ENCODE data around the gene PTPN4. TPM values are rescaled to one million over a fixed set of nuclear protein-coding genes. Genes with fewer than 3 reads are reported as not detected.

Gene PTPN4
- total RNA-seq, 1 donor from 2014 or later: 51.7 TPM

GRCh38 chr2:119941981-119942513 is 182.3 kb downstream of the PTPN4 start:
- H3K27me3 Mint-ChIP-seq (ENCODE audit: low read depth): no peaks in the 10 kb centered on the region

GRCh38 chr2:119943058-119943457 is 183.3 kb downstream of the PTPN4 start:
- H3K4me1 Mint-ChIP-seq: no peaks in the 10 kb centered on the region

More at GRCh38 chr2:119941981-119942513, 182.3 kb downstream of the PTPN4 start:
- Mint-ChIP-seq H3K4me3 (no peak overlapping the region), H3K4me1 (no peaks in the 10 kb centered on the region), H3K9me3 (no peaks in the 10 kb centered on the region), H3K36me3 (peaks cover 14% of the 10 kb centered on the region), H3K27ac (no peak overlapping the region)
- TF ChIP-seq CTCF (IDR thresholded peaks at IDR 0.05; ENCODE audit: unreplicated experiment): no peak
- DNase-seq (ENCODE audit: low spot score in 2 of 2, unreplicated experiment in 2 of 2): no peak

GRCh38 chr2:119947535-119947934 is 187.8 kb downstream of the PTPN4 start:
- TF ChIP-seq CTCF (IDR thresholded peaks at IDR 0.05; ENCODE audit: unreplicated experiment): no peak

More at GRCh38 chr2:119943058-119943457, 183.3 kb downstream of the PTPN4 start:
- H3K36me3 Mint-ChIP-seq: peaks cover 7% of the 10 kb centered on the region
- no peak for TF ChIP-seq CTCF (IDR thresholded peaks at IDR 0.05; ENCODE audit: unreplicated experiment)
- no peaks in the 10 kb centered on the region for H3K27me3 Mint-ChIP-seq (ENCODE audit: low read depth)
- H3K9me3 Mint-ChIP-seq: no peaks in the 10 kb centered on the region
- H3K4me3 Mint-ChIP-seq: no peak overlapping the region
- DNase-seq (ENCODE audit: low spot score in 2 of 2, unreplicated experiment in 2 of 2): no peak
- no peak overlapping the region for H3K27ac Mint-ChIP-seq

GRCh38 chr2:119950966-119951365 is 191.2 kb downstream of the PTPN4 start:
- H3K4me3 Mint-ChIP-seq: no peak overlapping the region
- no peaks in the 10 kb centered on the region for H3K27me3 Mint-ChIP-seq (ENCODE audit: low read depth)
- H3K9me3 Mint-ChIP-seq: no peaks in the 10 kb centered on the region
- no peak overlapping the region for H3K27ac Mint-ChIP-seq
- H3K4me1 Mint-ChIP-seq: no peaks in the 10 kb centered on the region
- H3K36me3 Mint-ChIP-seq: peaks cover 33% of the 10 kb centered on the region
- DNase-seq (ENCODE audit: low spot score in 2 of 2, unreplicated experiment in 2 of 2): no peak
- TF ChIP-seq CTCF (IDR thresholded peaks at IDR 0.05; ENCODE audit: unreplicated experiment): no peak

More at GRCh38 chr2:119947535-119947934, 187.8 kb downstream of the PTPN4 start:
- H3K27ac Mint-ChIP-seq: no peak overlapping the region
- no peaks in the 10 kb centered on the region for H3K27me3 Mint-ChIP-seq (ENCODE audit: low read depth)
- no peak overlapping the region for H3K4me3 Mint-ChIP-seq
- no peaks in the 10 kb centered on the region for H3K4me1 Mint-ChIP-seq
- no peaks in the 10 kb centered on the region for H3K9me3 Mint-ChIP-seq
- no peak for DNase-seq (ENCODE audit: low spot score in 2 of 2, unreplicated experiment in 2 of 2)
- peaks cover 13% of the 10 kb centered on the region for H3K36me3 Mint-ChIP-seq

GRCh38 chr2:119958670-119959268 is 199.0 kb downstream of the PTPN4 start:
- DNase-seq (ENCODE audit: low spot score in 2 of 2, unreplicated experiment in 2 of 2): no peak
- H3K27ac Mint-ChIP-seq: no peak overlapping the region
- TF ChIP-seq CTCF (IDR thresholded peaks at IDR 0.05; ENCODE audit: unreplicated experiment): no peak
- H3K36me3 Mint-ChIP-seq: peaks cover 58% of the 10 kb centered on the region
- H3K9me3 Mint-ChIP-seq: peaks cover 4% of the 10 kb centered on the region
- H3K27me3 Mint-ChIP-seq (ENCODE audit: low read depth): no peaks in the 10 kb centered on the region
- no peak overlapping the region for H3K4me3 Mint-ChIP-seq
- no peaks in the 10 kb centered on the region for H3K4me1 Mint-ChIP-seq
